Natural killer cell (primary cell): ENCODE data around the gene CALHM2. TPM values are rescaled to one million over a fixed set of nuclear protein-coding genes. Genes with fewer than 3 reads are reported as not detected.

Experiments
- ATAC-seq, 3 donors: fragments of 150-1000 bp in 2 of 3; fragments of 200-7000 bp in 1 of 3; cut with Tn5 transposase; 1 replicate in 1 of 3; 2 replicates in 2 of 3; pipeline ENCODE4 v1.10.0; 2021; ENCODE audit warnings: mild to moderate bottlenecking in 2 of 3, moderate library complexity in 2 of 3
- DNase-seq, 2 donors: peaks; one replicate each; pipeline versions ENCODE4 v3.0.0 to v3.0.0-alpha.2; 2013 to 2021; ENCODE audit warnings: mixed read lengths in 1 of 2
- H3K27ac ChIP-seq: one replicate; pipeline ENCODE4 v1.5.1; 2013; ENCODE audit warnings: mild to moderate bottlenecking, low read length
- H3K27me3 ChIP-seq: one replicate; pipeline ENCODE4 v1.6.1; 2013; ENCODE audit warnings: low read length; ENCODE audit not compliant: control insufficient read depth, insufficient read depth
- H3K36me3 ChIP-seq: one replicate; pipeline ENCODE4 v1.6.1; 2013; ENCODE audit warnings: low read length; ENCODE audit not compliant: control insufficient read depth, insufficient read depth
- H3K4me1 ChIP-seq: one replicate; pipeline ENCODE4 v1.6.1; 2013; ENCODE audit warnings: low read length; ENCODE audit not compliant: control insufficient read depth, insufficient read depth
- H3K4me3 ChIP-seq: one replicate; pipeline ENCODE4 v1.5.1; 2013; ENCODE audit warnings: low read length
- H3K9me3 ChIP-seq: one replicate; pipeline ENCODE4 v1.6.1; 2013; ENCODE audit warnings: low read length; ENCODE audit not compliant: control insufficient read depth, insufficient read depth
- H3K27ac Mint-ChIP-seq, 2 donors: one replicate each; pipeline ENCODE4 v1.8.0; 2022; ENCODE audit warnings: mild to moderate bottlenecking in 2 of 2, mixed read lengths in 2 of 2, moderate library complexity in 1 of 2
- H3K27me3 Mint-ChIP-seq, 2 donors: one replicate each; pipeline ENCODE4 v1.8.0; 2022; ENCODE audit warnings: low read depth in 2 of 2, mixed read lengths in 2 of 2
- H3K36me3 Mint-ChIP-seq: one replicate; pipeline ENCODE4 v1.8.0; 2022; ENCODE audit warnings: mixed read lengths
- H3K4me1 Mint-ChIP-seq, 2 donors: one replicate each; pipeline ENCODE4 v1.8.0; 2022; ENCODE audit warnings: mixed read lengths in 2 of 2
- H3K4me3 Mint-ChIP-seq: one replicate; pipeline ENCODE4 v1.8.0; 2022; ENCODE audit warnings: mild to moderate bottlenecking, moderate library complexity, mixed read lengths
- H3K9me3 Mint-ChIP-seq, 2 donors: one replicate each; pipeline ENCODE4 v1.8.0; 2022; ENCODE audit warnings: mixed read lengths in 2 of 2
- CTCF ChIP-seq: fragments of 200-600 bp; IDR thresholded peaks from one replicate; pipeline ENCODE4 v1.8.0; 2022; ENCODE audit warnings: antibody characterized with exemption
- WGBS: methylation state at CpG from one replicate; pipeline ENCODE4 v1.1.7; 2013; ENCODE audit warnings: missing lambda C conversion rate; ENCODE audit not compliant: insufficient coverage; 5-methylcytosine and 5-hydroxymethylcytosine counted together
- intact Hi-C: fragments of 100-400 bp; cut with micrococcal nuclease; formaldehyde crosslinking; loops from one replicate; pipeline ENCODE4 v1.14.2; 2022
- total RNA-seq, 4 donors: library from RNA; stranded (reverse); fragments of 120-200 nt in 1 of 4; gene quantifications; one replicate each; pipeline versions ENCODE4 v1.2.3 to v1.2.4, GENCODE V29; 2013 to 2022

CALHM2 gene
- total RNA-seq, 3 donors from 2014 or later (not counting 1 experiment from before 2014, with no cell fraction given), result 26.6 to 55.2 (median 37.2) TPM

DNA sequence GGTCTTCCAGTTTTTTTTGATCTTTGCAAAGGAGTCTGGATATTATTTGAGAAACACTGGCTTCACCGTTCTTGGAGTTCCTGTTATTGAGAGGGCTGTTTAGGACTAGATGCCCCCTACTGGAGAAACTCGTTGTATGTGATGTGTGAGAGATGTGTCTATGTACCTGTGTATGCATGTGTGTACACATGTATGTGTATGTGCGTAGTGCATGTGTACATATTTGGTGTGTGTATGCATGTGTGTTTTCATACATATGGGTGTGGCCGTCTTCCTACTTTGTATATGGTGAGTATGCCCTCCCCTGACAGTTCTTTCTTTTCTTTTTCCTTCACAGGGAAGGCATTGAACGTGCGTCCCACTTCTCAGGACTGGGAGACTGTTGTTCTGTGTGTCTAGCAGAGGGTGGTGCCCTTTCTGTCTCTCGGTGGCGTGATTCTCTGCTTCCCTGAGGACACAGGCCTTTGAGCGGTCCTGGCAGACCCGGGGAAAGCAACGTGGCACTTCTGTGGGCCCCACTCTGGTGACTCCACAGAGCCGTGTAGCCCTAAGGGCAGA lies 29.9 kb upstream of the CALHM2 start:
- Histone ChIP-seq H3K36me3 (no peaks in the 10 kb centered on the region), H3K9me3 (no peaks in the 10 kb centered on the region), H3K4me3 (no peak overlapping the region), H3K4me1 (peaks cover 7% of the 10 kb centered on the region), H3K27ac (no peak overlapping the region), H3K27me3 (no peaks in the 10 kb centered on the region)
- Mint-ChIP-seq H3K27me3 (no peaks in the 10 kb centered on the region), H3K36me3 (no peaks in the 10 kb centered on the region), H3K27ac (no peak overlapping the region), H3K9me3 (no peaks in the 10 kb centered on the region), H3K4me1 (peaks cover 7% of the 10 kb centered on the region in 2 donors), H3K4me3 (no peak overlapping the region)
- DNase-seq (peak in 1 of 2 donors; percentile 85), ATAC-seq (peak; percentile 74 to 84 (median 81))
- TF ChIP-seq CTCF, result peak; percentile 75
- intact Hi-C loops, result loop anchor here (10.0 kb wide), 1 partner anchor 647 kb away; the partner anchor contains the start of gene CYP17A1
- 51% methylated on average over 10 of the region's 12 CpGs for WGBS

GRCh38 chr10:103480521-103480920 lies 28.4 kb upstream of the CALHM2 start:
- intact Hi-C loops, result loop anchor here (10.0 kb wide), 1 partner anchor 646 kb away; the partner anchor contains the start of gene CYP17A1

DNA sequence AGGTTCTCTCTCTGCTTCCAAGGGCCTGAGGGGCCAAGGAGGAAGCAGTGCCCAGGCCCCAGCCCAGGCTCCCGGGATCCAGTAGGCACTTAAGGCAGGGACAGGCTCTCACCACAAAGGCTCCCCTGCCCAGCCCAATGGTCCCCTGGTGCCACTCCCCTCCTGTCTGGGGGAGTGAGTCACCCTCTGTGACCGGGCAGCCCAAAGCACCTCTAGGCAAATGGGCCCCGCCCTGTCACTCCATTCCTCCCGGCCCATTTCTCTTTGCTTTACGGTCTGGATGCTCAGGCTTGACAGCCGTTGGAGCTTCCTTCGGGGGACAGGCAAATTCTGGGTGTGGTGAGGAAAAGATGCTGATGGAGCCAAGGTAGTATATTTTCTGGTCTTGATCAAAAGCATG lies 27.0 kb upstream of the CALHM2 start, which contains the start of gene CALHM3:
TSS of gene CALHM3 (minus strand) at position 106 of the 400 bp plus-strand sequence. CDS start 208 bp downstream, outside the sequence.
- H3K27me3 ChIP-seq, result no peaks in the 10 kb centered on the region
- peaks cover 10% of the 10 kb centered on the region for H3K4me1 ChIP-seq
- no peaks in the 10 kb centered on the region for H3K36me3 Mint-ChIP-seq
- WGBS, result 81% methylated on average over 7 of the region's 7 CpGs
- H3K27ac Mint-ChIP-seq, result no peak within 1 kb of the TSS
- H3K9me3 ChIP-seq, result no peaks in the 10 kb centered on the region
- H3K36me3 ChIP-seq, result no peaks in the 10 kb centered on the region
- H3K4me3 Mint-ChIP-seq, result no peak within 1 kb of the TSS
- H3K4me3 ChIP-seq, result no peak within 1 kb of the TSS
- no peak for TF ChIP-seq CTCF
- no peaks in the 10 kb centered on the region for H3K9me3 Mint-ChIP-seq
- H3K27ac ChIP-seq, result no peak within 1 kb of the TSS
- intact Hi-C loops, result no loop called here
- H3K27me3 Mint-ChIP-seq, result no peaks in the 10 kb centered on the region
- peaks cover 7 to 9% of the 10 kb centered on the region in 2 donors for H3K4me1 Mint-ChIP-seq
- DNase-seq (no peak), ATAC-seq (no peak)

More at GRCh38 chr10:103480521-103480920, 28.4 kb upstream of the CALHM2 start:
- Histone ChIP-seq H3K36me3 (no peaks in the 10 kb centered on the region), H3K9me3 (no peaks in the 10 kb centered on the region), H3K27me3 (no peaks in the 10 kb centered on the region), H3K27ac (no peak overlapping the region), H3K4me3 (no peak overlapping the region), H3K4me1 (peaks cover 11% of the 10 kb centered on the region)
- no peak overlapping the region for H3K4me3 Mint-ChIP-seq
- WGBS, result 92% methylated on average over 5 of the region's 5 CpGs
- no peaks in the 10 kb centered on the region for H3K9me3 Mint-ChIP-seq
- TF ChIP-seq CTCF, result no peak
- no peak for DNase-seq
- ATAC-seq, result no peak
- H3K27me3 Mint-ChIP-seq, result no peaks in the 10 kb centered on the region
- H3K27ac Mint-ChIP-seq, result no peak overlapping the region
- H3K36me3 Mint-ChIP-seq, result no peaks in the 10 kb centered on the region
- H3K4me1 Mint-ChIP-seq, result peaks cover 7% of the 10 kb centered on the region in 2 donors

- H3K36me3 Mint-ChIP-seq, result no peaks in the 10 kb centered on the region
- no peak overlapping the region for H3K4me3 Mint-ChIP-seq
Measured at GRCh38 chr10:103478671-103479070, 26.5 kb upstream of the CALHM2 start.

More at GRCh38 chr10:103478671-103479070, 26.5 kb upstream of the CALHM2 start:
- Histone ChIP-seq H3K36me3 (no peaks in the 10 kb centered on the region), H3K9me3 (no peaks in the 10 kb centered on the region), H3K27ac (no peak overlapping the region), H3K27me3 (no peaks in the 10 kb centered on the region), H3K4me1 (peaks cover 10% of the 10 kb centered on the region), H3K4me3 (no peak overlapping the region)
- no peak for TF ChIP-seq CTCF
- Mint-ChIP-seq H3K27ac (no peak overlapping the region), H3K9me3 (no peaks in the 10 kb centered on the region), H3K4me1 (peaks cover 7 to 12% of the 10 kb centered on the region in 2 donors), H3K27me3 (no peaks in the 10 kb centered on the region)
- intact Hi-C loops, result no loop called here
- DNase-seq (no peak), ATAC-seq (no peak)
- 97% methylated on average over 22 of the region's 22 CpGs for WGBS
